Activated naive CD8-positive, alpha-beta T cell treated with anti-CD3 and anti-CD28 coated beads for 36 hours (primary cell): ENCODE measurements around the gene ARHGAP32. TPM values are rescaled to one million over a fixed set of nuclear protein-coding genes. Genes with fewer than 3 reads are reported as not detected.
"Not testable (repeated sequence)": the region's sequence is repeated elsewhere in the genome, so short reads cannot be mapped to it uniquely, and the experiment has no call there.

Source experiments
- DNase-seq: peaks from one replicate; pipeline ENCODE4 v3.0.0; 2021
- H3K27ac Mint-ChIP-seq: one replicate; pipeline ENCODE4 v1.8.0; 2022; ENCODE audit warnings: mild to moderate bottlenecking, moderate library complexity, mixed read lengths
- H3K27me3 Mint-ChIP-seq: one replicate; pipeline ENCODE4 v1.8.0; 2022; ENCODE audit warnings: mild to moderate bottlenecking, mixed read lengths
- H3K36me3 Mint-ChIP-seq: one replicate; pipeline ENCODE4 v1.8.0; 2021; ENCODE audit warnings: mild to moderate bottlenecking, mixed read lengths
- H3K4me1 Mint-ChIP-seq: one replicate; pipeline ENCODE4 v1.8.0; 2021; ENCODE audit warnings: mixed read lengths
- H3K4me3 Mint-ChIP-seq: one replicate; pipeline ENCODE4 v1.8.0; 2022; ENCODE audit warnings: mild to moderate bottlenecking, moderate library complexity, mixed read lengths
- H3K9me3 Mint-ChIP-seq: one replicate; pipeline ENCODE4 v1.8.0; 2022; ENCODE audit warnings: mixed read lengths
- total RNA-seq, 2 experiments: library from RNA; stranded (reverse); gene quantifications; one replicate each; pipeline ENCODE4 v1.2.3, GENCODE V29; 2021

Gene ARHGAP32
- total RNA-seq, 2 experiments from 2014 or later: 6.5 to 7.4 TPM

GRCh38 chr11:129213261-129213660, 21.1 kb upstream of the ARHGAP32 start:
- Mint-ChIP-seq H3K4me3 (no peak overlapping the region), H3K36me3 (no peaks in the 10 kb centered on the region), H3K27me3 (no peaks in the 10 kb centered on the region), H3K27ac (no peak overlapping the region), H3K4me1 (peaks cover 5% of the 10 kb centered on the region), H3K9me3 (no peaks in the 10 kb centered on the region)
- DNase-seq: no peak

DNA sequence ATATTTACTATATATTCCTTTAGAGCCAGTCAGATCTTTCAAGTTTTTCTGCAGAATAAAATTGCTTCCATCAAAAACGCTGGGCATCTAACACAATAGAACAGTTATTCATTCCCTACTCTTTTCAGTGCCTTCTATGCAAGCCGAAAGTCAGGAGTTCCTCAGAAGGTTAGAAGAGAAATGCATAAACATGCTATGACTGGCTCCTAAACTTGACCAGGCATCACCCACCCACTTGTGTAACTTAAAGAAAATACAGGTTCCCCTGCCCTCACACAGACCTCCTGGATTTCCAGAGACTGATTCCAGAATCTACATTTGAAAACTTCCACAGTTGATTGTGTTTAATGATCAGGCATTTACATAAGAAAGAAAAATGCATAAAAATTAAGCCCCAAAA, 19.3 kb upstream of the ARHGAP32 start:
- Mint-ChIP-seq H3K27me3 (no peaks in the 10 kb centered on the region), H3K4me3 (no peak overlapping the region), H3K4me1 (peaks cover 5% of the 10 kb centered on the region), H3K27ac (no peak overlapping the region), H3K9me3 (peaks cover 4% of the 10 kb centered on the region), H3K36me3 (peaks cover 6% of the 10 kb centered on the region)
- DNase-seq: no peak

- Mint-ChIP-seq H3K4me3 (no peak overlapping the region), H3K27ac (no peak overlapping the region), H3K27me3 (no peaks in the 10 kb centered on the region), H3K36me3 (peaks cover 6% of the 10 kb centered on the region), H3K9me3 (peaks cover 4% of the 10 kb centered on the region), H3K4me1 (peaks cover 5% of the 10 kb centered on the region)
- no peak for DNase-seq
Observed at GRCh38 chr11:129210831-129211181, 18.7 kb upstream of the ARHGAP32 start.

GRCh38 chr11:129209891-129210830, 18.0 kb upstream of the ARHGAP32 start:
- peaks cover 4% of the 10 kb centered on the region for H3K9me3 Mint-ChIP-seq
- H3K27me3 Mint-ChIP-seq: no peaks in the 10 kb centered on the region
- H3K36me3 Mint-ChIP-seq: peaks cover 6% of the 10 kb centered on the region
- no peak overlapping the region for H3K27ac Mint-ChIP-seq
- DNase-seq: no peak
- peaks cover 2% of the 10 kb centered on the region for H3K4me1 Mint-ChIP-seq
- H3K4me3 Mint-ChIP-seq: no peak overlapping the region

DNA sequence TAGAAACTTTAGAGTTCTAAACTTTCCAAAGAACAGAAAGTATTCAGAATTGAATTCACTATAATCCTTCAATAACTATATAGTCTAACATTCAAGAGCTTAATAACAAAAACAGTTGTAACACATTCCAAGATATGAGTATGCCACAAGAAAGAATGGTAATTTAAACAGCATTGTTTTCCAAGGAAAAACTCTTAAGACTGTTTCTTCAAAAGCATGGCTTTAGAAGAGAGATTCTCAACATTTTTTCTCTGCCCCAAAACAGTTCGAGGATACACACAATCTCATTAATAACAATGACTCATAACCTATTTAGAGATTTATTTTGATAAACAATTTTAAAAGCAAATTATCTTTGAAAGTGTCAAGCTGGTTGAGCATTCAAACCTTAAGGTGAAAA, 16.7 kb upstream of the ARHGAP32 start:
- no peak for DNase-seq
- Mint-ChIP-seq H3K27me3 (no peaks in the 10 kb centered on the region), H3K4me3 (no peak overlapping the region), H3K9me3 (peaks cover 4% of the 10 kb centered on the region), H3K36me3 (peaks cover 6% of the 10 kb centered on the region), H3K4me1 (no peaks in the 10 kb centered on the region), H3K27ac (no peak overlapping the region)

GRCh38 chr11:129204150-129204838, 12.2 kb upstream of the ARHGAP32 start:
- H3K4me1 Mint-ChIP-seq: peaks cover 2% of the 10 kb centered on the region
- H3K9me3 Mint-ChIP-seq: peaks cover 8% of the 10 kb centered on the region
- peaks cover 16% of the 10 kb centered on the region for H3K36me3 Mint-ChIP-seq
- no peak overlapping the region for H3K27ac Mint-ChIP-seq
- H3K27me3 Mint-ChIP-seq: no peaks in the 10 kb centered on the region
- DNase-seq: no peak
- no peak overlapping the region for H3K4me3 Mint-ChIP-seq

GRCh38 chr11:129202646-129203045, 10.5 kb upstream of the ARHGAP32 start:
- H3K4me1 Mint-ChIP-seq: peaks cover 2% of the 10 kb centered on the region
- no peak overlapping the region for H3K4me3 Mint-ChIP-seq
- H3K9me3 Mint-ChIP-seq: peaks cover 18% of the 10 kb centered on the region
- peaks cover 24% of the 10 kb centered on the region for H3K36me3 Mint-ChIP-seq
- no peak for DNase-seq
- no peaks in the 10 kb centered on the region for H3K27me3 Mint-ChIP-seq
- H3K27ac Mint-ChIP-seq: no peak overlapping the region

DNA sequence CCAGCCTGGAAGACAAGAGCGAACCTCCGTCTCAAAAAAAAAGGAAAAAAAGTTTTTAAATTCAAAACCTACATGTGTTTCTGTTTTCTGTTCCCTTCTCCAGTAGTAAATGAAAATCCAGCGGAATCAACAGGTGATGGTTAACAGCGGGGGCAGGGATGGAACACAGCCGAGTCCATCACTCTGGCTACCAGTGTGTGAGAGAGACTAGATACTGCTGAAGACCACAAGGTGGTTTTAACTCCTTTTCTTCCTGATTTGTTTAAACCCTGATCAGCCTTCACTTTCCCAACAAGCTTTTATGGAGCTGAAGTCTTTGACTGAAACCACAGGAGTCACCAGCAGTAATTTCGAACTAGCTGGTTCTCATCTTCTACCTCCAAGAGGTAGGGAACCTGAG, 3.6 kb upstream of the ARHGAP32 start:
- Mint-ChIP-seq H3K9me3 (peaks cover 13% of the 10 kb centered on the region), H3K27ac (no peak overlapping the region), H3K4me3 (no peak overlapping the region), H3K36me3 (peaks cover 19% of the 10 kb centered on the region), H3K27me3 (no peaks in the 10 kb centered on the region), H3K4me1 (no peaks in the 10 kb centered on the region)
- DNase-seq: no peak

- no peak overlapping the region for H3K4me3 Mint-ChIP-seq
- DNase-seq: no peak
- H3K4me1 Mint-ChIP-seq: no peaks in the 10 kb centered on the region
- no peak overlapping the region for H3K27ac Mint-ChIP-seq
- no peaks in the 10 kb centered on the region for H3K27me3 Mint-ChIP-seq
- H3K9me3 Mint-ChIP-seq: peaks cover 5% of the 10 kb centered on the region
- H3K36me3 Mint-ChIP-seq: peaks cover 5% of the 10 kb centered on the region
Observed at GRCh38 chr11:129191649-129192048, 476 bp downstream of the ARHGAP32 start.

GRCh38 chr11:129190087-129190486, 2.0 kb downstream of the ARHGAP32 start:
- Mint-ChIP-seq H3K4me3 (no peak overlapping the region), H3K9me3 (peaks cover 8% of the 10 kb centered on the region), H3K27me3 (no peaks in the 10 kb centered on the region), H3K27ac (no peak overlapping the region), H3K4me1 (no peaks in the 10 kb centered on the region), H3K36me3 (peaks cover 9% of the 10 kb centered on the region)
- DNase-seq: no peak

DNA sequence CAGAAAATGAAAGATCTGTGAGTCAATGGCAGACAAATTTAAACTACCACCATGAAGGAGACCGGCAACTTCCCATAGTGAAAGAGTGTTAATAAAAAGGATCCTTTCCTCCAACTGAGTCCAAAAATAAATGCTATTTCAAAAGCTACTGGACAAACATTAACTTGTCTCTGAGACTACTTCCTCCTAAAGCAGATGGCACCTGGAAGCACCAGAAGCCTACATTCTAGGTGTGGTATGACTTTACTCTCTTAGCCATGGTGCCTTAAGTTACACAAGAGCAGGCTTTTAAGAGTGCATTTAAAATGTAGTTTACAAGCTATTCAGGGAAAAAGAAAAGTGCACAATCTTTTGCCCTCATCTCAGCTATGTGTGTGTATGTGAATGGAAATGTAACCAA, 2.5 kb downstream of the ARHGAP32 start:
- Mint-ChIP-seq H3K9me3 (peaks cover 8% of the 10 kb centered on the region), H3K36me3 (peaks cover 9% of the 10 kb centered on the region), H3K4me3 (no peak overlapping the region), H3K27me3 (no peaks in the 10 kb centered on the region), H3K27ac (no peak overlapping the region), H3K4me1 (no peaks in the 10 kb centered on the region)
- DNase-seq: no peak

GRCh38 chr11:129185082-129185481, 7.0 kb downstream of the ARHGAP32 start:
- H3K4me3 Mint-ChIP-seq, H3K9me3 Mint-ChIP-seq, H3K27me3 Mint-ChIP-seq: not testable (repeated sequence)

DNA sequence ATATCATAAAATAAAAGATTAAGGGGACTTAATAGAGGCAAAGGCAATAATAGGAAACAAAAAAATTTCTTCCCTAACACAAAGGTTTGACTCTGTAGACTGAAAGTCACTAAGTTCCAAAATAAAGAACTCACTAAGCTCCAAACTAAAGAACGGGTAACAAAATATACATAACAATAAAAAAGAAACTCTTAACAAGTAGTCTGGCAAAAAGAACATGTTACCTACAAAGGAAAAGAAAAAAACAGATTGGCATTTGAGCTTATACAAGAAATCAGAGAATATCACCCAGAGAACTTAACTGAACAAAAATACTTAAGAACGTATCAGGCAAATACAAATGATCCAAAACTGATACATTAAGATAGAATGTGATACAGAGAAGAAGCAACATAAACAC, 7.5 kb downstream of the ARHGAP32 start:
- H3K9me3 Mint-ChIP-seq: peaks cover 8% of the 10 kb centered on the region
- H3K27ac Mint-ChIP-seq: no peak overlapping the region
- peaks cover 12% of the 10 kb centered on the region for H3K36me3 Mint-ChIP-seq
- H3K4me3 Mint-ChIP-seq: no peak overlapping the region
- no peaks in the 10 kb centered on the region for H3K4me1 Mint-ChIP-seq
- no peak for DNase-seq
- H3K27me3 Mint-ChIP-seq: no peaks in the 10 kb centered on the region

More at GRCh38 chr11:129185082-129185481, 7.0 kb downstream of the ARHGAP32 start:
- not testable (repeated sequence) for H3K27ac Mint-ChIP-seq, DNase-seq, H3K4me1 Mint-ChIP-seq
- H3K36me3 Mint-ChIP-seq: peaks cover 12% of the 10 kb centered on the region

DNA sequence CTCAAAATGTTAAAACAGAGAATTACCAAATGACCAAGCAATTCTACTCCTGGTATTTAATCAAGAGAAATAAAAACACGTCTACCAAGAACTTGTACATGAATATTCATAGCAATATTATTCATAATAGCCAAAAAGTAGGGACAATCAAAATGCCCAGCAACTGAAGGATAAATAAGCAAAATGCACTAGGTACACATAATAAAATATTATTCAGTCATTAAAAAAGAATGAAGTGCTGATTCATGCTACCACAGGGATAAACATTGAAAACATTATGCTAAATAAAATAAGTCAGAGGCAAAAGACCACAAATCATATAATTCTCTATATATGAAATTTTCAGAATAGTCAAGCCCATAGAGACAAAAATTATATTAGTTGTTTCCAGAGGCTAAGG, 24.8 kb downstream of the ARHGAP32 start:
- no peak overlapping the region for H3K27ac Mint-ChIP-seq
- H3K9me3 Mint-ChIP-seq: peaks cover 40% of the 10 kb centered on the region
- H3K27me3 Mint-ChIP-seq: no peaks in the 10 kb centered on the region
- peaks cover 7% of the 10 kb centered on the region for H3K4me1 Mint-ChIP-seq
- peaks cover 32% of the 10 kb centered on the region for H3K36me3 Mint-ChIP-seq
- DNase-seq: no peak
- H3K4me3 Mint-ChIP-seq: no peak overlapping the region

DNA sequence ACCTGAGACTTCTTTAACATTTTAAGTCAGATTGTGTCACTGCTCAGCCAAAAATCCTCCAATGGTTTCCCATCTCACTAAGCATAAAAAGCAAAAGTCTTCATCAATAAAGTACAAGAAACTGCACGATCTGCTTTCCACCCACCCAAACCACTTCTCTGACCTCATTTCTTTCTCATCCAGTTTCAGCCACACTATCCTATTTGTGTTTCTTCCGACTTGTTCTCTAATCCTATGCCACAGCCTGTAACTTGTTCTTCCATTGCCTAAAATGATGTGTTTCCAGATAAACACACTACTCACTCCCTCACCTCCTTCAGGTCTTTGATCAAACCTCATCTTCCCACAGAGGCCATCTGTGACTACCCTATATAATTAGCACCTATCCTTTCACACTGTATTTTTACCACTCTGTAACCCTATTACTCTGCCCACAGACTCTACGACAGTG, 28.4 kb downstream of the ARHGAP32 start:
- Mint-ChIP-seq H3K27ac (peak overlapping the region; percentile 8), H3K4me3 (no peak overlapping the region), H3K27me3 (no peaks in the 10 kb centered on the region), H3K9me3 (peaks cover 35% of the 10 kb centered on the region), H3K36me3 (peaks cover 52% of the 10 kb centered on the region), H3K4me1 (peaks cover 11% of the 10 kb centered on the region)
- no peak for DNase-seq
